Measurements from ENCODE around the gene CABLES1. TPM values are rescaled to one million over a fixed set of nuclear protein-coding genes. Genes with fewer than 3 reads are reported as not detected.
"Not testable (repeated sequence)": the region's sequence is repeated elsewhere in the genome, so short reads cannot be mapped to it uniquely, and the experiment has no call there.

The CABLES1 gene
- total RNA-seq, 1 donor from 2014 or later = 69.3 TPM

DNA sequence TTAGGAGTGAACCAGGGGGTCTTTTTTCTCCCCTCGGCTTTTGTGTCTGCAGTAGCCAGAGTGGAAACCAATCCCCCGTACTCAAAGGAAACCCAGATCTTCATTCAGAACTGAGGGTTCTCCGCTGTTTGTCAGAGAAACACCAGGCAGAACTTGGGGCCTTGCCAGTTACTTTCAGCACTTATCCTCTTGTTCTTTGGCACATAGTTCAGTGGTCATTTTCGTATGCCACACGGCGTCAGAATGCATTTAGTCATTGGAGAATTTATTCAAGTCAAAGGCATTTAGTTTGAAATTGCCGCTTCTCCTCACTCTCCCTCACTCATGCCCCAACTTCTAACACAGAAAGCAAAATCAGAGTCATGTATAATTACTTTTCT is 102.9 kb downstream of the CABLES1 start:
- no peak for DNase-seq (ENCODE audit: extremely low read depth, low read depth, low spot score)

DNA sequence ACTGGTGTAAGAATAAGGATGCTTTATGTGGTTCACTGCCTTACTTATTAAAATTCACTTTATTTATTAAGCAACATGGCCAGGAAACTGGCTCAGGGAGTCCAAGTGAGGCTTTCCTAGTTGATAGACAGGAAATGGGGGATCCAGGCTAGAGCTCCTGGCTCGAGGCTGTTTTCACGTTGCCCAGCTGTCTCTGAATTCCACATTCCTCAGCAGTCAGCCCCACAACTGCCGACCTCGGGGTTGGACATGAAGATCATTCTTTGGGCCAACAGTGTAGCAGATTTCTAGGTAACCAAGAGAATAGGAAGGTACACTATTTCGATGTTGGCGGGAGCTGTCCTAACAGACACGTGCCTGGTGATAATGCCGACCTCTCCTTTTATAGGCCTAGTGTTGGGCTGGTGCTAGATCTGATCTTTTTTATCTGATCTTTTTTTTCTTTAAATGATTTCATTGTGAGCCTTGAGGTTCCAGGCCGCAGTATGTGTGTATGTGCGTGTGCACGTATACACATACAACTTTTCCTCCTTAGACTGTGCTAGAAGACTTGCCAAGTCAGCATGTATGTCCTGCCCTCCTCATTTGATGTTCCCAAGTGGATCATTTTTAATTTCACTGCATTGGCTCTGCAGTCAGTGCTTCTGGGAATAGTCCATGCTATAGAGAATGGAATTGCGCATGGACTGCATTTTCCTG is 103.5 kb downstream of the CABLES1 start:
- no peak for DNase-seq (ENCODE audit: extremely low read depth, low read depth, low spot score)

DNA sequence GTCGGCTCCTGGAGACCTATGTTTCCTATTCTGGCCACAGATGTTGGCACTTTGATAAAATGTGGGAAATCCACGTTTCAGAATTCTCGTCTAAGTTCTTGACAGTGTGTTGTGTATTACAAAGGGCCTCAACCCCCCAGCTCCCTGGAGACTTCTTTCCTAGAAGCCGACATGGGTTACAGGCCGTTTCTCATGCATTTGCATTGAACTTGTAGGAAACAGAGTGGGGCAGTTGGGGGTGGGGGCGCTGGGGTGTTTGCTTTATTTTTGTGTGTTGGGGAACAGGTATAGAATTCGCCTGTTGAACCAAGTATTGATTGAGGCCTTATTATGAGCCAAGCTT is 104.0 kb downstream of the CABLES1 start:
- no peak for DNase-seq (ENCODE audit: extremely low read depth, low read depth, low spot score)

DNA sequence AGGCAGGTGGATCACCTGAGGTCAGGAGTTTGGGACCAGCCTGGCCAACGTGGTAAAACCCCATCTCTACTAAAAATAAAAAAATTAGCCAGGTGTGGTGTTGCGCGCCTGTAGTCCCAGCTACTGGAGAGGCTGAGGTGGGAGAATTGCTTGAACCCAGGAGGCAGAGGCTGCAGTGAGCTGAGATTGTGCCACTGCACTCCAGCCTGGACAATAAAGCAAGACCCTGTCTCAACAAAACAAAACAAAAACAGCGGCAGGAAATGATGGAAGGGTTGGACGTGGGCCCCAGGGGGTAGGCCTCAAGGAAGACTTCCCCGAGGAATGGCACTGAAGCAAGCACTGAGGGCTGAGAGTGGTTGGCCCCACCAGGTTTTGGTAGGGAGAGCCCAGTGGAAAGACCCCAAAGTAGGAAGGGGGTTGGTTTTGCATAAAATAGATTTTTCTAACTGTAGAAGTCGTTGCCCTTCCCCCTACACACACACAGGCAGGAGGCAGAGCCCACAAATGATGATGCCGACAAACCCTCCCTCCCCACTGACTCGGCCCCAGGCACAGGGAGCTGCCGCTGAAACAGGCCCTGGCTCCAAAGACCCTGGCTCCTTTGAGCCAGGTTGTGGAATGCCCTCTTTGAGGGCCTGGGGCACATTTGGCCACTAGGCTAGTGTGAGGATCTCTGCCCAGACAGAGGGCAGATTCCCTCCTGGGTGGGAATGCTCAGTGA is 104.8 kb downstream of the CABLES1 start:
- no peak for DNase-seq (ENCODE audit: extremely low read depth, low read depth, low spot score)

DNA sequence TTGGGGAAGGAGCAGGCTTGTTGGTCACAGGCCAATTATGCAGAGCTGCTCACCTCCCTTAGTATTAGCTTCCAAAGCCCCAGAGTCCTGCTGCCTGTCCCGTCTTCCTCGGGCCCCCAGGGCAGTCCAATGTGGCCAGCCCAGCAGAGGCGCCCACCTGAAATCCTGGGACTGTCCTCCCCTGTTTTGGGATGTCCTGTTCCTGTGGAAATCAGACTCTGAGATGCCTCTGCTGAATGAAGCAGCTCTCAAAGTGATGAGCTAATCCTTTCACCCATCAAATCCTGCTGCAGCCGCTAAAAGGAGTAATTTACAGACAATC is 105.3 kb downstream of the CABLES1 start:
- DNase-seq (ENCODE audit: extremely low read depth, low read depth, low spot score) = no peak

DNA sequence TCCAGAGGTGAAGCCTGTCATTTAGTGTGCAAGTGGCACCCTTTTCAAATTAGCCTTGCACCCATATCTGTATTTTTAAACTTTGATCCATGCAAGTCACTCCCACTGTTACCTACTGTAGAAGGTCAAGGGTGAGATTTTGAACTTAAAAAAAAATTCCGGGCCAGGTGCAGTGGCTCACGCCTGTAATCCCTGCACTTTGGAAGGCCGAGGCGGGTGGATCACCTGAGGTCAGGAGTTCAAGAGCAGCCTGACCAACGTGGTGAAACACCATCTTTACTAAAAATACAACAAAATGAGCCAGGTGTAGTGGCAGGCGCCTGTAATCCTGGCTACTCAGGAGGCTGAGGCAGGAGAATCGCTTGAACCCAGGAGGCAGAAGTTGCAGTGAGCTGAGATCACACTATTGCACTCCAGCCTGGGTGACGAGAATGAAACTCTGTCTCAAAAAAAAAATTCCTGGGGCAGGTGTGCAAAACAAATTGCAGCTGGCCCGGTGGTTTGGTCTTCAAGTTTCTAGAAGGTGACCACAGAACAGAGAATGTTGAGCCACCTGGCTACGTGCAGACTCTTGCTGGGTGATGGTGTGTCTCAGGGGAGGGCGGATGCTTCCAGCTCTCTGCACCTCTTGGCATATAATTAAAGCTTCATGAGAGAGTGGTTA is 106.7 kb downstream of the CABLES1 start:
- DNase-seq (ENCODE audit: extremely low read depth, low read depth, low spot score) = not testable (repeated sequence)

DNA sequence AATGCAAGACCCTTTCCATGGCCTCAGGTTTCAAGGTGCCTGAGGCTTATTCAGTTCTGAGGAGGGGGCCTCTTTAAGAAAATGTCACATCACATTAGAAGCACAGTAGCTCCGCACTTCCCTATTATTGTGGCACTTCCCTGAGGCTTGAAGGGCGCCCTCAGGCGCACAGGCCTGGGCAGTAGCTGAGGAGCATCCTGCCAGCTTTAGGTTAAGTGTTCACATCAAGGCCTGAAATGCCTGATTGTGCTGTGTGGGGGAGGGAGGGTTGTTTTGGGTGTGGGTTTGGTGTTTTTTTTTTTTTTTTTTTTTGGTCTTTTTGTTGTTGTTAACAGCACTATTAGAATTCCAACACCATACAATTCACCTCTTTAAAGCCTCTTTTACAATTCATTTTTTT is 107.9 kb downstream of the CABLES1 start:
- no peak for DNase-seq (ENCODE audit: extremely low read depth, low read depth, low spot score)

DNA sequence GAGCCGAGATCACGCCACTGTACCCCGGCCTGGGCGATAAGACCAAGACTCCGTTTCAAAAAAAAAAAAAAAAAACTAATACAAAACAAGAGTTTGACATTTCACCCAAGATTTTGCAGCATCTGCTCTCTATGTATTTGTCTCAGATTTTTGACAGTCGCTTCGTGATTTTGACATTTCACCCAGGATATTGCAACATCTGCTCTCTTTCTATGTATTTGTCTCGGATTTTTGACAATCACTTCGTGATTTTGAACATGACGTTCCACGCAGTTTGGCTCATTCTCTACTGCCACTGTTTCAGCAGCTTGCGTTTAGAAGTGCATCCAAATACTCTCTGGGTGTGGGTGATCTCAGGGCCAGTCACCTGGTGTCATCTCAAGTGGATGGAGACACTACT is 108.5 kb downstream of the CABLES1 start:
- no peak for DNase-seq (ENCODE audit: extremely low read depth, low read depth, low spot score)

DNA sequence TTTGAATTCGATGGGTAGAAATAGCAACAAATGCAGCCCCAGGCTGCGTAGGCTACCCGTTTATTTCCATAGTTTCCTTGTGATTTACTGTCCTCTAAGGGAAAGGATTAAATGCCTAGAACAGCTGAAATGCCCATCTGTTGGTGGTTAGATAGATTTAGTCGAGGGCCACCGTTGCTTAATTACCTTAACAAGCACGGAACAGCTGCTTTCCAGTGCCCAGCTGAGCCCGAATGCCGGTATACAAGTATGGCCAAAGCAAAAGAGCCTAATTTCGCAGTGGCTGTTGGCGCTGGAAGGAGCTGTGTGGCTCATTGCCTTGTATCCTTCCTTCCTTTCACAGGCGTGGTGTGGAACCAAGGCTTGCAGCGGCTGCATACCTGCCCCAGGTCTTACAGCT is 109.1 kb downstream of the CABLES1 start:
- no peak for DNase-seq (ENCODE audit: extremely low read depth, low read depth, low spot score)

DNA sequence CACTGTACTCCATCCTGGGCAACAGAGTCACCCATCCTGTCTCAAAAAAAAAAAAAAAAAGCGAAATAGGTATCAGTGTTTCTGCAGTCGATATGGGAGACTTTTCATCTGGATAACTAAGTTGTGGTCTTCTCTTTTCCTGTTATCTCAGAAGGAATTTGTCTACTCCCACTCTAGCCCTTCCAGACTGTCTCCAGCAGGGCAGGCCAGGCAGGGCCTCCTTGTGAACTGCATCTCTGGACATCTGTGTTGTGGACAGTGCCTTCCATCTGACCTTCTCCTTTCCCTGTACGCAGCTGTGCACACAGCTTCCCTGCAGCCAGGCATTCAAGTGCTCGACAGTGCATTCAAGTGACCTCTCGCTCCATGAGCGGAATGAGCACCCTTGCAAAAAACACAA is 110.2 kb downstream of the CABLES1 start:
- DNase-seq (ENCODE audit: extremely low read depth, low read depth, low spot score) = no peak

DNA sequence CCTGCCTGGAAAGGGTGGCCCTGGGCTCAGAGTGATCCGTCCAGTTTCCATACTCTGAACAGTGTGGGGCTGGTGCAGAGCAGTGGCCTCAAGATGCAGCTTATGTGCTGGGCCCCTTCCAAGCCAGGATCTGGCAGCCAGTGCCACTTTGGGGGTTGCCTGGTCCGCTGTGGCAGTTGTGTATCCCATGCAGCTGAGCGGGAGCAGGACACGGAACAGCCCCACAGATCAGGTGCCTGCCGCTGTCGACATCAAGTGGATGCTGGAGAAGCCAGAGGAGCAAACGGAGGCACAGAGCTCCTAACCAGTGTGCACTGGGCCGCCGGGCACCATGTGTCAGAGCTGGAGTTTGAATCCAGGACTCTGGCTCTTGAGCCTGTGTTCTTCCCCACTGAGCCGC is 112.0 kb downstream of the CABLES1 start:
- no peak for DNase-seq (ENCODE audit: extremely low read depth, low read depth, low spot score)

DNA sequence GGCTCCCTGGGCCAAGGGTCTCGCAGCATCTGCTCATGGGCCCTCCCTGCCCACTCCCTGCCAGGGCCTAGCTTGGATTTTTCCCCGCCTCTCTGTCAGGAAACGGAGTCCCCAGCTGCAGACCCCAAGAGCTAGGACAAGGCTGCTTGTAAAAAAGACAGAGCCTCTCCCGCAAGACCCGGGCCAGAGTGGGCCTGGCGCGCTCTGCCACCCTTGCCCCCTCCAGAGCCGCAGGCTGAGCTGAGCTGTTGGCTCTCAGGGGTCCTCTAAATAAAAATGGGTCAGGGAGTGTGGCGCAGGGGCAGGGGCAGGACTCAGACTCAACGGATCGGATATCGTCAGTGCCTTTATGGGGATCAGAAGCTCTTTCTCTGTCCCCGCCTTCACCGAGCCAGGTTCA is 112.6 kb downstream of the CABLES1 start:
- DNase-seq (ENCODE audit: extremely low read depth, low read depth, low spot score) = no peak

DNA sequence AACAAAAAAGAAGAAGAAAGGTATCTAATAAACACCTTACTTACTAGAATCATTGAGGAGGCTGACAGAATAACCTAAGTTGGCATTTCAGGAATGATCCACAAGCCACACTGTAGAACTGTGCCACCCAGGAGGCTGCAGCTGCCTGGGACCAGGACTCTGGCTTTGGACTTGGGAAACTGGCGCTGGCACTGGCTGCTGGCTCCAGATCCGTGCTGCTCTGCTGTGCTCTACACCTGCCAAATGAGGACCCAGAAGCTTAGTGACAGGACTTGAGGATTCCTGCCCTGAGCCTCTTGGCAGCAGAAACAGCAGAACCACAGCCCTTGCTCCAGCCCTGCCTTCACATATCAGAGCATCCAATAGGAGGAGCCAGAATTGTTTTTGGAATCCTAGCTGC is 113.5 kb downstream of the CABLES1 start:
- no peak for DNase-seq (ENCODE audit: extremely low read depth, low read depth, low spot score)

DNA sequence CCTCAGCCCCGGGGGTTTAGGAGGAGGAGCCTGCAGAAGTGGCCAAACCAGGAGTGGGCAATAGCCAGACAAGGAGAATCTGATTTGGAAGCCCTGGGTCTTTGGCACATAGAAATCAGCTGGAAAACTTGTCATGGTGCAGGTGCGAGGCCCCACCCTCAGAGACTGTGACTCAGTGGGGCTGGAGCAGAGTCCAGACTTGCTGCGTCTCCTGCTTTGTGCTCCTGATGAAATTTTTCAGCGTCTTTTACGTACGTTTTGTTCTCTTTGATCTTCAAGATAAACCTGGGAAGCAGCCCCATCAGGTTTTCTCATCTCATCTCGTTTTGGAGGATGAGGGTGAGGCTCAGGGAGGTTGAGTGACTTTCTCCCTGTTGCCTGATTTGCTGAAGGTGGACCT is 114.1 kb downstream of the CABLES1 start:
- no peak for DNase-seq (ENCODE audit: extremely low read depth, low read depth, low spot score)

DNA sequence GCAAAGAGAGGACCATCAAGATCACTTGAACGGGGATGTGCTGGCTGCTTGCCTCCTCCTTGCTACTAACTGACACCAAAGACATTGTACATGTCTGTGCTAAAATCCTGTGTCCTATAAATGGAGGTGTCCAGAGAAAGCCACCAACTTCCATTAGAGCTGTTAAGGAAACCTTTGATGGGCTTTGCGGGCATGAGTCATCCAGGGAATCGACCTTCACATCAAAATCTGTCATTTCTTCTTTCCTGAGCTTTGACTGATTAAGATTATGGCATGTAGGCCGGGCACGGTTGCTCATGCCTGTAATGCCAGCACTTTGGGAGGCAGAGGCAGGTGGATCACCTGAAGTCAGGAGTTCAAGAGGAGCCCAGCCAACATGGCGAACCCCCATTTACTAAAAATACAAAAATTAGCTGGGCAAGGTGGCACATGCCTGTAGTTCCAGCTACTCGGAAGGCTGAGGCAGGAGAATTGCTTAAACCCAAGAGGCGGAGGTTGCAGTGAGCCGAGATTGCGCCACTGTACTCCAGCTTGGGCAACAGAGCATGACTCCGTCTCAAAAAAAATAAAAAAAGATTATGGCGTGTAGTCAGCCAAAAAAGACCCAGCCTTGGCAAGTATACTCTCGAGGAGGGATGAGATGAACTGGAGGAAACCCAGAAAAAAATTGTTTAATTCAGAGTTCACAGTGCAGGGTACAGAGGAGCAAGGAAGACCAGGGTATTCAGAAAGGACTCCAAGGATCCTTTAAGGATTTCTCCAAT is 115.8 kb downstream of the CABLES1 start:
- DNase-seq (ENCODE audit: extremely low read depth, low read depth, low spot score) = no peak

DNA sequence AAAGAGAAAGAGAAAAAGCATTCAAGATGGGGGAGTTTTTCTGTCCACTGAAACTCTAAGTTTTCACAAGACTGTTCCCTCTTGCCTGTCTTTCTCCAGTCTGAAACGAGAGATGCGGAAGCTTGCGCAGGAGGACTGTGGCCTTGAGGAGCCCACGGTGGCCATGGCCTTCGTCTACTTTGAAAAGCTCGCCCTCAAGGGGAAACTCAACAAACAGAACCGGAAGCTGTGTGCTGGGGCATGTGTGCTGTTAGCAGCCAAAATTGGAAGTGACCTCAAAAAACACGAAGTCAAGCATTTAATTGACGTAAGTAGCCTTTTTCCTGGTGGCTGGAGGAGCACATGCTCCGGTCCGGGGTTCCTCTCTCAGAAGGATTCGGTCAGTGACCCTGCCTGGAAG is 118.3 kb downstream of the CABLES1 start:
- no peak for DNase-seq (ENCODE audit: extremely low read depth, low read depth, low spot score)

DNA sequence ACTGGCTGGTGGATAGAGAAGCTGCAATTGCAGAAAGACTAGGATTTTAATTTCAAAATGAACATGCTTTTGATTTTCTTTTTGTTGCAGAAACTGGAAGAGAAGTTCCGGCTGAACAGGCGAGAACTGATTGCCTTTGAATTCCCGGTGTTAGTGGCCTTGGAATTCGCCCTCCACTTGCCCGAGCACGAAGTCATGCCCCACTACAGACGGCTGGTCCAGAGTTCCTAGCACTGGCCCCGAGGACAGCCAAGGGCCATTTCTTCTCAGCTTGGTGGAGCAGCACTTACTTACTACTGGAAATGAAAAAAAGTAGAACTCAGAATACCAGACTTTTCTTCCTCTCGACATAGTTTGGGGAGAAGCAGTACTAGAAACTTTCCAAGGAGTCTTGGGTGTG is 121.9 kb downstream of the CABLES1 start:
- no peak for DNase-seq (ENCODE audit: extremely low read depth, low read depth, low spot score)

DNA sequence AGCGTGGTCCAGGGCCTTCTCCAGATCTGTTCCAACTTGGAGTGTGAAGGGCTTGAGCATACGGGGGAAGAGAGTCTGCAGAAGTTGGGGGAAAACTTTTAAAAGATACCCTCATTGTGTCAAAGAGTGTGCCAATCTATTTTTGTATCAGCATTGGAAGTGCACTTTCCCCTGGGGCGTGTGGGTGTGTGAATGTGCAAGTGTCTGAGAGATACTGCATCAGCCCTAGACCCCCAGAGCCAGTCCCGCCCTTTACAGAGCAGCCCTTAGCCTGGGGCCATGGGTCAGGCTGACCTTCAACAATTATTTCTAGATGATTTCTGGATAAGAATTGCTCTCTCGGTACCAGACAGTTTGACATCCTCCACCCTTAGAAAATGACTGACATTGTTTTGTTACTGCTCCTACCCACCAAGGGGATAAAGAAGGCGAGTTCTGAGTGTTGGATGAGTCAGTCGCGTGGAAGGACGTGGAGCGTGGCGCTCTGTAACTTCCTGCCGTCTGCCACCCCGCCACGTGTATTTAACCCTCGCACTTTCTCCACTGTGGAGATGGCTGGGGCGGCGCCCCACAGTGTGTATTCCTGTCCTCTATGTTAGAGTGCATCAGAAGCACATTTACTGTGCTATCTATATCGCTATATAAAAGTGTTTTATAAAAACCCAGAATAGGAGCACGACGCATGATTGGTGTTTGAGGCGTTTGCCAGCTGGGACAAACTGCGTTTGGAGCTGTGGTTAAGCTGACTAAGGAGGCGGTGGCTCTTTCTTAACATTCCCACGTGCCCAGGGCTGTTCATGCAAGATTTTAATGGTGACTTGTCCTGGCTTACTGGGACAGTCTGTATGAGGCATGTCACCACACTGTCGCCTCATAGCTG is 122.6 kb downstream of the CABLES1 start:
- DNase-seq (ENCODE audit: extremely low read depth, low read depth, low spot score) = no peak

DNA sequence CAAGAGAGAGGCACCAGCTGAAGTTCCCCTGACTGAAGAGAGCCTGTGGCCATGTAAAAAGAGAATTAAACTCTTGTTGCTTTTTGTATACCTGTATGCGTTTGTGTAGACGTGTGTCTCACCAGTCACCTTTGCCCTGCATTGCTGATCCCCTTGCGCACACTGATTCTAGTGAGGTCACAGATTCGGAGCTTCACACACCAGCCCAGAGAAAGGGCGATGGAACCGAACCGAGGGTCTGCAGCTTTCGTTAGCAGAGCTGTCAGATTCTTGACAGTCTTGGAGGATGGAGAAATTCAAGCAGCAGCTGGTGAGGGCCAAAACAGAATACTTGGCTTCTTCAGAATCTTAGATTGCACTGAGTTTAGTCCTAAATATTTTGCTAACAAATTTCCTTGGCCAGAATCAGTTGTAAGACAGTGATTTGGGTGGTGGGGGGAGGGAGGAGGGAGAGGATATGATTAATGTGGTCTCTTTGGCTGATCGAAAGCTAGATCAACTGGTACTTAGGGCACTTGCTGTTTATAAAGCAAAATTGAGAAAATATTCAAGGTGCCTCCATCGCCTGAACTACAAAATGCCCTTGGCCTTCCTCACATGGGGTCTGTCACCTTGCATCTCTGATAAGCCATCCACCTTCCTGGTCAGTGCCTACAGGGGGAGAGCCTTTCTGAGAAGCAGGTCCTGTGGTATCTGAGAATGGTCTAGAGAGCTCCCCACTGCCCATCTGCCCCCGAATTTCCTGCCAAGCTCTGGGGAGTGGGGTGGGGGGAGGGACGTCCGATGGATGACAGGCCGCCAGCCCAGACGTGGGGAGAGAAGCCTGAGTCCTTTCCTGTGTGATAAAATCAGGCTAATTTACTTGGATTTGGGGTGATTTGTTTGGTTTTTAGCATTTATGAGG is 123.5 kb downstream of the CABLES1 start:
- DNase-seq (ENCODE audit: extremely low read depth, low read depth, low spot score) = no peak

Data from glomerular endothelial cell (primary cell).